IMR-90 (cell line): ENCODE measurements around the gene MEIKIN. TPM values are rescaled to one million over a fixed set of nuclear protein-coding genes. Genes with fewer than 3 reads are reported as not detected.

ENCODE experiments used
- ATAC-seq: fragments of 200-7000 bp; cut with Tn5 transposase; 2 replicates; pipeline ENCODE4 v1.9.1; 2020; ENCODE audit warnings: low read depth, mild to moderate bottlenecking, moderate library complexity
- BruUV-seq: library from RNA; stranded (reverse); fragments of 400-500 nt; replicated peaks from 2 replicates; lab custom pipeline; 2021; lab: Mats Ljungman, UMichigan
- CTCF ChIA-PET: fragments of 300-600 bp; formaldehyde crosslinking; extraction: SDS; loops from one replicate; lab custom pipeline; 2021; ENCODE audit warnings: antibody characterized with exemption; lab: Yijun Ruan, JAX
- POLR2A ChIA-PET: fragments of 300-600 bp; sonication (Branson Sonifier 250); formaldehyde crosslinking; loops from one replicate; lab custom pipeline; 2022; ENCODE audit warnings: antibody characterized with exemption; ENCODE audit not compliant: unreplicated experiment; lab: Charles Lee
- DNase-seq: peaks from one replicate; pipeline ENCODE4 v3.0.0; 2013
- H2AFZ ChIP-seq: replicated peaks from 2 replicates; pipeline ENCODE3; 2013; ENCODE audit warnings: low read length, mild to moderate bottlenecking; ENCODE audit not compliant: poor library complexity
- H2AK5ac ChIP-seq: 2 replicates; pipeline ENCODE4 v1.6.1; 2013; ENCODE audit warnings: low read depth, low read length, inconsistent platforms
- H2AK9ac ChIP-seq: replicated peaks from 2 replicates; pipeline ENCODE3; 2013; ENCODE audit warnings: mild to moderate bottlenecking, low read depth, low read length, moderate library complexity; ENCODE audit not compliant: poor library complexity
- H2BK120ac ChIP-seq: 2 replicates; pipeline ENCODE4 v1.6.1; 2013; ENCODE audit warnings: low read depth, low read length, inconsistent platforms
- H2BK15ac ChIP-seq: 3 replicates; pipeline ENCODE4 v1.6.1; 2013; ENCODE audit warnings: low read depth, low read length, inconsistent platforms
- H2BK20ac ChIP-seq: 2 replicates; pipeline ENCODE4 v1.6.1; 2013; ENCODE audit warnings: low read depth, mild to moderate bottlenecking, inconsistent platforms, low read length, moderate library complexity
- H2BK5ac ChIP-seq: 2 replicates; pipeline ENCODE4 v1.6.1; 2013; ENCODE audit warnings: mild to moderate bottlenecking, low read depth, low read length, inconsistent platforms; ENCODE audit not compliant: poor library complexity, severe bottlenecking
- H3K14ac ChIP-seq: replicated peaks from 2 replicates; pipeline ENCODE4 v1.6.1; 2013; ENCODE audit warnings: low read depth, low read length, inconsistent platforms
- H3K18ac ChIP-seq: 2 replicates; pipeline ENCODE4 v1.6.1; 2013; ENCODE audit warnings: low read depth, low read length, control low read depth
- H3K23ac ChIP-seq: 2 replicates; pipeline ENCODE4 v1.6.1; 2013; ENCODE audit warnings: low read depth, low read length, inconsistent platforms
- H3K27ac ChIP-seq: 2 replicates; pipeline ENCODE4 v1.5.1; 2013; ENCODE audit warnings: mild to moderate bottlenecking, control low read depth, low read length; ENCODE audit not compliant: insufficient read depth
- H3K27me3 ChIP-seq: 2 replicates; pipeline ENCODE4 v1.6.1; 2013; ENCODE audit warnings: low read length; ENCODE audit not compliant: control insufficient read depth, insufficient read depth
- H3K36me3 ChIP-seq: 2 replicates; pipeline ENCODE4 v1.6.1; 2013; ENCODE audit warnings: low read length, mixed read lengths; ENCODE audit not compliant: control insufficient read depth, insufficient read depth
- H3K4ac ChIP-seq: 2 replicates; pipeline ENCODE4 v1.6.1; 2013; ENCODE audit warnings: low read depth, low read length, inconsistent platforms
- H3K4me1 ChIP-seq: 2 replicates; pipeline ENCODE4 v1.6.1; 2013; ENCODE audit warnings: low read length, mixed read lengths; ENCODE audit not compliant: control insufficient read depth, insufficient read depth
- H3K4me2 ChIP-seq: 2 replicates; pipeline ENCODE4 v1.6.1; 2013; ENCODE audit warnings: low read depth, mild to moderate bottlenecking, control low read depth, low read length, moderate library complexity
- H3K4me3 ChIP-seq: 2 replicates; pipeline ENCODE4 v1.5.1; 2013; ENCODE audit warnings: low read depth, mild to moderate bottlenecking, control low read depth, low read length, moderate library complexity; ENCODE audit not compliant: insufficient read depth
- H3K56ac ChIP-seq: 2 replicates; pipeline ENCODE4 v1.6.1; 2013; ENCODE audit warnings: low read length, inconsistent platforms; ENCODE audit not compliant: insufficient read depth; ENCODE audit errors: extremely low read depth
- H3K79me1 ChIP-seq, 2 experiments: 2 replicates each; pipeline ENCODE4 v1.6.1; 2013; ENCODE audit warnings: low read length in 2 of 2, inconsistent platforms in 1 of 2, low read depth in 1 of 2
- H3K9ac ChIP-seq: 2 replicates; pipeline ENCODE4 v1.6.1; 2013; ENCODE audit warnings: low read depth, low read length, control low read depth
- H3K9me1 ChIP-seq: 2 replicates; pipeline ENCODE4 v1.6.1; 2013; ENCODE audit warnings: low read length, inconsistent platforms; ENCODE audit not compliant: insufficient read depth
- H3K9me3 ChIP-seq: 2 replicates; pipeline ENCODE4 v1.6.1; 2013; ENCODE audit warnings: low read length; ENCODE audit not compliant: control insufficient read depth, insufficient read depth
- H4K20me1 ChIP-seq: 2 replicates; pipeline ENCODE4 v1.6.1; 2013; ENCODE audit warnings: low read length, inconsistent platforms; ENCODE audit not compliant: insufficient read depth
- H4K5ac ChIP-seq: 2 replicates; pipeline ENCODE4 v1.6.1; 2013; ENCODE audit warnings: mild to moderate bottlenecking, low read depth, low read length, control low read depth
- H4K8ac ChIP-seq, 2 experiments: 2 replicates each; pipeline ENCODE4 v1.6.1; 2013; ENCODE audit warnings: low read depth in 2 of 2, low read length in 2 of 2, control low read depth in 1 of 2, inconsistent platforms in 1 of 2
- H4K91ac ChIP-seq: 2 replicates; pipeline ENCODE4 v1.6.1; 2013; ENCODE audit warnings: low read depth, low read length, inconsistent platforms; ENCODE audit not compliant: insufficient read depth
- BHLHE40 ChIP-seq: fragments of 150-350 bp; IDR thresholded peaks from 2 replicates; pipeline ENCODE4 v1.6.1; 2016; ENCODE audit warnings: mild to moderate bottlenecking, low read depth, low read length
- CEBPB ChIP-seq: IDR thresholded peaks from 2 replicates; pipeline ENCODE4 v1.6.1; 2012; ENCODE audit warnings: low read depth, low read length, improper control_type of control experiment
- CHD1 ChIP-seq: IDR thresholded peaks from 2 replicates; pipeline ENCODE4 v1.6.1; 2012; ENCODE audit warnings: low read depth, low read length, improper control_type of control experiment
- FOS ChIP-seq: fragments of 150-350 bp; IDR thresholded peaks from 2 replicates; pipeline ENCODE4 v1.6.1; 2016; ENCODE audit warnings: low read depth, low read length
- MAFK ChIP-seq: IDR thresholded peaks from 2 replicates; pipeline ENCODE4 v1.6.1; 2012; ENCODE audit warnings: low read depth, low read length, improper control_type of control experiment
- MAZ ChIP-seq: IDR thresholded peaks from 2 replicates; pipeline ENCODE4 v1.6.1; 2012; ENCODE audit warnings: low read depth, mild to moderate bottlenecking, low read length, improper control_type of control experiment, moderate library complexity, borderline replicate concordance
- MXI1 ChIP-seq: IDR thresholded peaks from 2 replicates; pipeline ENCODE4 v1.6.1; 2012; ENCODE audit warnings: low read depth, mild to moderate bottlenecking, low read length, moderate library complexity, borderline replicate concordance
- NFE2L2 ChIP-seq: fragments of 150-350 bp; IDR thresholded peaks from 2 replicates; pipeline ENCODE4 v1.6.1; 2016; ENCODE audit warnings: low read depth, mild to moderate bottlenecking, low read length
- POLR2A ChIP-seq: IDR thresholded peaks from 2 replicates; pipeline ENCODE4 v1.6.1; 2012; ENCODE audit warnings: mild to moderate bottlenecking, low read depth, low read length
- RAD21 ChIP-seq: IDR thresholded peaks from 2 replicates; pipeline ENCODE4 v1.6.1; 2012; ENCODE audit warnings: low read length, improper control_type of control experiment
- RCOR1 ChIP-seq: IDR thresholded peaks from 2 replicates; pipeline ENCODE4 v1.6.1; 2012; ENCODE audit warnings: mild to moderate bottlenecking, low read length, improper control_type of control experiment; ENCODE audit not compliant: insufficient replicate concordance
- RFX5 ChIP-seq: IDR thresholded peaks from 2 replicates; pipeline ENCODE4 v1.8.0; 2012; ENCODE audit warnings: low read depth, mild to moderate bottlenecking, low read length, moderate library complexity
- SMC3 ChIP-seq: fragments of 150-350 bp; IDR thresholded peaks from 2 replicates; pipeline ENCODE4 v1.6.1; 2016; ENCODE audit warnings: low read depth, mild to moderate bottlenecking, antibody characterized with exemption, low read length, moderate library complexity
- dilution Hi-C: fragments of 300-500 bp; cut with HindIII; formaldehyde crosslinking; loops from one replicate; pipeline ENCODE4 v1.14.3; 2018; ENCODE audit warnings: low sequenced_read_pairs; ENCODE audit not compliant: unreplicated experiment
- in situ Hi-C: fragments of 300-500 bp; cut with MboI; formaldehyde crosslinking; loops from 3 replicates; pipeline ENCODE4 v1.14.3; 2019; ENCODE audit warnings: low sequenced_read_pairs, inconsistent platforms, mixed read lengths
- intact Hi-C: fragments of 100-400 bp; cut with micrococcal nuclease; formaldehyde crosslinking; loops from 2 replicates; pipeline ENCODE4 v1.10.0; 2022
- polyA plus RNA-seq, 3 experiments: library from polyadenylated mRNA; depleted of rRNA; stranded (reverse); fragments of >200 nt; gene quantifications; 2 replicates each; pipeline ENCODE4 v1.2.3, GENCODE V29; 2012; ENCODE audit warnings: low replicate concordance in 1 of 3
- total RNA-seq: library from RNA; depleted of rRNA; stranded (reverse); fragments of >200 nt; gene quantifications from 2 replicates; pipeline ENCODE4 v1.2.3, GENCODE V29; 2012
- TF ChIP-seq, protein P1 (sequence below): fragments of 150-350 bp; IDR thresholded peaks from 2 replicates; pipeline ENCODE4 v1.6.1; 2016; ENCODE audit warnings: low read depth, mild to moderate bottlenecking, low read length, moderate library complexity, borderline replicate concordance
- TF ChIP-seq, protein P2 (sequence below): fragments of 150-350 bp; IDR thresholded peaks from 2 replicates; pipeline ENCODE4 v1.6.1; 2017; ENCODE audit warnings: mild to moderate bottlenecking, antibody characterized with exemption, low read length, low read depth

The MEIKIN gene
- total and polyA plus RNA-seq, 2 of the 4 experiments (the other 2 are of a cell fraction) = not detected

DNA sequence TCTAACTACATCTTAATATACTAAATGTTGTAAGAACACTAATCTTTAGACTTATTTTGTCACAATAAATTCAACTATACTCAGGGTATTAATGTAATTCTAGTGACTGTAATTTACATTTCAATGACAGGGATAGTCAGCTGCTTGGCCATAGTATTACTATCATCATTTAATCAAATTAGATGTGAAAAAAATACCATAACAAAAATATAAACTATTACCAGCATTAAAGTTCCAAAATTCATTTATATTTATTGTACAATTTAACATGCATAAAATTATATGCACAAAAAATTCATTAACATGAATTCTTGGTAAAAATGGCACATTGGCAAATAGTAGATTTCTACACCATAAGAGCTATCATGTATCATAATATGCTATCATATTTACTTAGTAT is 177.6 kb downstream of the MEIKIN start:
- Histone ChIP-seq H2BK20ac (no peak overlapping the region), H2BK120ac (no peak overlapping the region), H3K56ac (no peak overlapping the region), H2AK5ac (no peak overlapping the region), H2AK9ac (no peak overlapping the region), H3K23ac (no peak overlapping the region), H3K4ac (no peak overlapping the region), H3K36me3 (peaks cover 4% of the 10 kb centered on the region), H3K4me2 (no peak overlapping the region), H3K4me1 (peaks cover 3% of the 10 kb centered on the region; the same call in 1 of the 2 replicates), H4K20me1 (peaks cover 75% of the 10 kb centered on the region), H4K5ac (no peak overlapping the region), H4K91ac (no peak overlapping the region), H3K14ac (no peak overlapping the region), H3K18ac (no peak overlapping the region), H2AFZ (no peak overlapping the region), H2BK5ac (no peak overlapping the region), H3K27me3 (no peaks in the 10 kb centered on the region), H3K9ac (no peak overlapping the region), H3K9me3 (peaks cover 2% of the 10 kb centered on the region; the same call in 1 of the 2 replicates), H3K9me1 (peaks cover 3% of the 10 kb centered on the region; the same call in 1 of the 2 replicates), H2BK15ac (no peak overlapping the region), H3K79me1 (peaks cover 18 to 67% of the 10 kb centered on the region in 2 experiments), H4K8ac (no peak overlapping the region), H3K4me3 (no peak overlapping the region), H3K27ac (no peak overlapping the region)
- in situ Hi-C loops (no loop called here), intact Hi-C loops (no loop called here), dilution Hi-C loops (no loop called here)
- ChIA-PET POLR2A (no interaction called here), CTCF (no interaction called here)
- DNase-seq (no peak), ATAC-seq (no peak)
- no TSS peak for BruUV-seq
- TF ChIP-seq NFE2L2 (no peak), BHLHE40 (no peak), RAD21 (no peak), MXI1 (no peak), FOS (no peak), CEBPB (no peak), RFX5 (no peak), SMC3 (no peak), MAZ (no peak), RCOR1 (no peak), MAFK (no peak), POLR2A (no peak), CHD1 (no peak)
- TF ChIP-seq, protein P1, sequence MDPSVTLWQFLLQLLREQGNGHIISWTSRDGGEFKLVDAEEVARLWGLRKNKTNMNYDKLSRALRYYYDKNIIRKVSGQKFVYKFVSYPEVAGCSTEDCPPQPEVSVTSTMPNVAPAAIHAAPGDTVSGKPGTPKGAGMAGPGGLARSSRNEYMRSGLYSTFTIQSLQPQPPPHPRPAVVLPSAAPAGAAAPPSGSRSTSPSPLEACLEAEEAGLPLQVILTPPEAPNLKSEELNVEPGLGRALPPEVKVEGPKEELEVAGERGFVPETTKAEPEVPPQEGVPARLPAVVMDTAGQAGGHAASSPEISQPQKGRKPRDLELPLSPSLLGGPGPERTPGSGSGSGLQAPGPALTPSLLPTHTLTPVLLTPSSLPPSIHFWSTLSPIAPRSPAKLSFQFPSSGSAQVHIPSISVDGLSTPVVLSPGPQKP = no peak
- TF ChIP-seq, protein P2, sequence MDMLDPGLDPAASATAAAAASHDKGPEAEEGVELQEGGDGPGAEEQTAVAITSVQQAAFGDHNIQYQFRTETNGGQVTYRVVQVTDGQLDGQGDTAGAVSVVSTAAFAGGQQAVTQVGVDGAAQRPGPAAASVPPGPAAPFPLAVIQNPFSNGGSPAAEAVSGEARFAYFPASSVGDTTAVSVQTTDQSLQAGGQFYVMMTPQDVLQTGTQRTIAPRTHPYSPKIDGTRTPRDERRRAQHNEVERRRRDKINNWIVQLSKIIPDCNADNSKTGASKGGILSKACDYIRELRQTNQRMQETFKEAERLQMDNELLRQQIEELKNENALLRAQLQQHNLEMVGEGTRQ = no peak
